IMR-90 (cell line): ENCODE measurements around the gene ABCF3. TPM values are rescaled to one million over a fixed set of nuclear protein-coding genes. Genes with fewer than 3 reads are reported as not detected.
A peak's percentile ranks its signal among the peaks of the same experiment; 100 is the strongest.

ENCODE experiments used
- ATAC-seq: fragments of 200-7000 bp; cut with Tn5 transposase; 2 replicates; pipeline ENCODE4 v1.9.1; 2020; ENCODE audit warnings: low read depth, mild to moderate bottlenecking, moderate library complexity
- BruUV-seq: library from RNA; stranded (reverse); fragments of 400-500 nt; replicated peaks from 2 replicates; lab custom pipeline; 2021; lab: Mats Ljungman, UMichigan
- CTCF ChIA-PET: fragments of 300-600 bp; formaldehyde crosslinking; extraction: SDS; loops from one replicate; lab custom pipeline; 2021; ENCODE audit warnings: antibody characterized with exemption; lab: Yijun Ruan, JAX
- POLR2A ChIA-PET: fragments of 300-600 bp; sonication (Branson Sonifier 250); formaldehyde crosslinking; loops from one replicate; lab custom pipeline; 2022; ENCODE audit warnings: antibody characterized with exemption; ENCODE audit not compliant: unreplicated experiment; lab: Charles Lee
- DNase-seq: peaks from one replicate; pipeline ENCODE4 v3.0.0; 2013
- H2AFZ ChIP-seq: replicated peaks from 2 replicates; pipeline ENCODE3; 2013; ENCODE audit warnings: low read length, mild to moderate bottlenecking; ENCODE audit not compliant: poor library complexity
- H2AK5ac ChIP-seq: 2 replicates; pipeline ENCODE4 v1.6.1; 2013; ENCODE audit warnings: low read depth, low read length, inconsistent platforms
- H2AK9ac ChIP-seq: replicated peaks from 2 replicates; pipeline ENCODE3; 2013; ENCODE audit warnings: mild to moderate bottlenecking, low read depth, low read length, moderate library complexity; ENCODE audit not compliant: poor library complexity
- H2BK120ac ChIP-seq: 2 replicates; pipeline ENCODE4 v1.6.1; 2013; ENCODE audit warnings: low read depth, low read length, inconsistent platforms
- H2BK15ac ChIP-seq: 3 replicates; pipeline ENCODE4 v1.6.1; 2013; ENCODE audit warnings: low read depth, low read length, inconsistent platforms
- H2BK20ac ChIP-seq: 2 replicates; pipeline ENCODE4 v1.6.1; 2013; ENCODE audit warnings: low read depth, mild to moderate bottlenecking, inconsistent platforms, low read length, moderate library complexity
- H2BK5ac ChIP-seq: 2 replicates; pipeline ENCODE4 v1.6.1; 2013; ENCODE audit warnings: mild to moderate bottlenecking, low read depth, low read length, inconsistent platforms; ENCODE audit not compliant: poor library complexity, severe bottlenecking
- H3K14ac ChIP-seq: replicated peaks from 2 replicates; pipeline ENCODE4 v1.6.1; 2013; ENCODE audit warnings: low read depth, low read length, inconsistent platforms
- H3K18ac ChIP-seq: 2 replicates; pipeline ENCODE4 v1.6.1; 2013; ENCODE audit warnings: low read depth, low read length, control low read depth
- H3K23ac ChIP-seq: 2 replicates; pipeline ENCODE4 v1.6.1; 2013; ENCODE audit warnings: low read depth, low read length, inconsistent platforms
- H3K27ac ChIP-seq: 2 replicates; pipeline ENCODE4 v1.5.1; 2013; ENCODE audit warnings: mild to moderate bottlenecking, control low read depth, low read length; ENCODE audit not compliant: insufficient read depth
- H3K27me3 ChIP-seq: 2 replicates; pipeline ENCODE4 v1.6.1; 2013; ENCODE audit warnings: low read length; ENCODE audit not compliant: control insufficient read depth, insufficient read depth
- H3K36me3 ChIP-seq: 2 replicates; pipeline ENCODE4 v1.6.1; 2013; ENCODE audit warnings: low read length, mixed read lengths; ENCODE audit not compliant: control insufficient read depth, insufficient read depth
- H3K4ac ChIP-seq: 2 replicates; pipeline ENCODE4 v1.6.1; 2013; ENCODE audit warnings: low read depth, low read length, inconsistent platforms
- H3K4me1 ChIP-seq: 2 replicates; pipeline ENCODE4 v1.6.1; 2013; ENCODE audit warnings: low read length, mixed read lengths; ENCODE audit not compliant: control insufficient read depth, insufficient read depth
- H3K4me2 ChIP-seq: 2 replicates; pipeline ENCODE4 v1.6.1; 2013; ENCODE audit warnings: low read depth, mild to moderate bottlenecking, control low read depth, low read length, moderate library complexity
- H3K4me3 ChIP-seq: 2 replicates; pipeline ENCODE4 v1.5.1; 2013; ENCODE audit warnings: low read depth, mild to moderate bottlenecking, control low read depth, low read length, moderate library complexity; ENCODE audit not compliant: insufficient read depth
- H3K56ac ChIP-seq: 2 replicates; pipeline ENCODE4 v1.6.1; 2013; ENCODE audit warnings: low read length, inconsistent platforms; ENCODE audit not compliant: insufficient read depth; ENCODE audit errors: extremely low read depth
- H3K79me1 ChIP-seq, 2 experiments: 2 replicates each; pipeline ENCODE4 v1.6.1; 2013; ENCODE audit warnings: low read length in 2 of 2, inconsistent platforms in 1 of 2, low read depth in 1 of 2
- H3K9ac ChIP-seq: 2 replicates; pipeline ENCODE4 v1.6.1; 2013; ENCODE audit warnings: low read depth, low read length, control low read depth
- H3K9me1 ChIP-seq: 2 replicates; pipeline ENCODE4 v1.6.1; 2013; ENCODE audit warnings: low read length, inconsistent platforms; ENCODE audit not compliant: insufficient read depth
- H3K9me3 ChIP-seq: 2 replicates; pipeline ENCODE4 v1.6.1; 2013; ENCODE audit warnings: low read length; ENCODE audit not compliant: control insufficient read depth, insufficient read depth
- H4K20me1 ChIP-seq: 2 replicates; pipeline ENCODE4 v1.6.1; 2013; ENCODE audit warnings: low read length, inconsistent platforms; ENCODE audit not compliant: insufficient read depth
- H4K5ac ChIP-seq: 2 replicates; pipeline ENCODE4 v1.6.1; 2013; ENCODE audit warnings: mild to moderate bottlenecking, low read depth, low read length, control low read depth
- H4K8ac ChIP-seq, 2 experiments: 2 replicates each; pipeline ENCODE4 v1.6.1; 2013; ENCODE audit warnings: low read depth in 2 of 2, low read length in 2 of 2, control low read depth in 1 of 2, inconsistent platforms in 1 of 2
- H4K91ac ChIP-seq: 2 replicates; pipeline ENCODE4 v1.6.1; 2013; ENCODE audit warnings: low read depth, low read length, inconsistent platforms; ENCODE audit not compliant: insufficient read depth
- CHD1 ChIP-seq: IDR thresholded peaks from 2 replicates; pipeline ENCODE4 v1.6.1; 2012; ENCODE audit warnings: low read depth, low read length, improper control_type of control experiment
- MXI1 ChIP-seq: IDR thresholded peaks from 2 replicates; pipeline ENCODE4 v1.6.1; 2012; ENCODE audit warnings: low read depth, mild to moderate bottlenecking, low read length, moderate library complexity, borderline replicate concordance
- POLR2A ChIP-seq: IDR thresholded peaks from 2 replicates; pipeline ENCODE4 v1.6.1; 2012; ENCODE audit warnings: mild to moderate bottlenecking, low read depth, low read length
- RFX5 ChIP-seq: IDR thresholded peaks from 2 replicates; pipeline ENCODE4 v1.8.0; 2012; ENCODE audit warnings: low read depth, mild to moderate bottlenecking, low read length, moderate library complexity
- WGBS, 2 experiments: methylation state at CpG; one replicate each; pipeline versions ENCODE4 v1.1.5 to v1.1.7; 2013; ENCODE audit warnings: missing lambda C conversion rate in 2 of 2; ENCODE audit not compliant: insufficient read length in 1 of 2; ENCODE audit errors: extremely low coverage in 2 of 2; 5-methylcytosine and 5-hydroxymethylcytosine counted together
- dilution Hi-C: fragments of 300-500 bp; cut with HindIII; formaldehyde crosslinking; loops from one replicate; pipeline ENCODE4 v1.14.3; 2018; ENCODE audit warnings: low sequenced_read_pairs; ENCODE audit not compliant: unreplicated experiment
- in situ Hi-C: fragments of 300-500 bp; cut with MboI; formaldehyde crosslinking; loops from 3 replicates; pipeline ENCODE4 v1.14.3; 2019; ENCODE audit warnings: low sequenced_read_pairs, inconsistent platforms, mixed read lengths
- intact Hi-C: fragments of 100-400 bp; cut with micrococcal nuclease; formaldehyde crosslinking; loops from 2 replicates; pipeline ENCODE4 v1.10.0; 2022
- polyA plus RNA-seq, 3 experiments: library from polyadenylated mRNA; depleted of rRNA; stranded (reverse); fragments of >200 nt; gene quantifications; 2 replicates each; pipeline ENCODE4 v1.2.3, GENCODE V29; 2012; ENCODE audit warnings: low replicate concordance in 1 of 3
- total RNA-seq: library from RNA; depleted of rRNA; stranded (reverse); fragments of >200 nt; gene quantifications from 2 replicates; pipeline ENCODE4 v1.2.3, GENCODE V29; 2012
- TF ChIP-seq, protein P1 (sequence below): fragments of 150-350 bp; IDR thresholded peaks from 2 replicates; pipeline ENCODE4 v1.6.1; 2017; ENCODE audit warnings: mild to moderate bottlenecking, antibody characterized with exemption, low read length, low read depth

Gene ABCF3
- total and polyA plus RNA-seq, 2 of the 4 experiments (the other 2 are of a cell fraction) = 36.9 to 59.2 TPM

DNA sequence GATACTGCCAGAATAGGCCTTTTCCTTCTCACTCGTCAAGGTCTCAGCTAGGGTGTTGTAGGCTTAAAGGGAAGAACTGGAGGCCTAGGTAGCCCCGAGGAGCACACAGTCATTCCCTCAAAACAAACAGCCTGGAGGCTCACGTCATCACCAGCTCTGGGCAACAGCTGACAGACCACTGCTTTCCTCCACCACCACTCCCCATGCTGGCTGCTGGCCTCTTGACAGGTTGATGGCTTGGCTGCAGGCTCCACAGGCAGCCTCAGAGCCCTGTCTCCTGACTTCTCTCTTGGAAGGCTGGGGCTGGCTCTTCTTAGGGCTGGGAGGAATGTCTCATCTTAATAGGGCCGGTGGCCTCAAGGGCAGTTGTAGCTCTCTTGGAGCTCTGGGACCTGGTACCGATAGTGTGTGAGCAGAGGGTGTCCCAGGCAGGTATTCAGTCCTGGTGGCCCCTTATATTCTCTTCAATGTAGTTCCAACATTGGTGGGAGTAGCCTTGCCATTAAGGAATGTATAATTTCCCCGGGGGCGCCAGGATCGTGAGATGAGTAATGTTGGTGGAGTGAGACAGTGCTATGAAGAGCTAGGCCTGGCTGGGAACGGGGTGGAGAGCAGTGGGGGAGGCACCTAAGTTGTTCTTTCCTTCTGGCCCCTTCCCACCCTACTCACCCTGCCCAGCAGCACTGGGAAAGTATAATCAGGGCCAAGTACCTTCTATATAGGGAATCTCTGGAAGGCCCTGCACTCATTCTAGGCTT, 17.5 kb upstream of the ABCF3 start:
- no peak overlapping the region for H2AFZ ChIP-seq
- peak; percentile 57 for ATAC-seq

More for the DNA sequence above, 17.5 kb upstream of the ABCF3 start:
- Histone ChIP-seq H3K14ac (no peak overlapping the region), H3K4ac (peak overlapping the region; percentile 39; the same call in 1 of the 2 replicates), H3K18ac (no peak overlapping the region), H3K27me3 (no peaks in the 10 kb centered on the region), H2BK5ac (peak overlapping the region; percentile 24), H2AK9ac (peak overlapping the region; percentile 47), H3K79me1 (peaks cover 31 to 80% of the 10 kb centered on the region in 2 experiments), H4K91ac (no peak overlapping the region), H4K8ac (no peak overlapping the region), H3K9me3 (no peaks in the 10 kb centered on the region), H3K36me3 (peaks cover 78% of the 10 kb centered on the region), H3K4me2 (no peak overlapping the region), H2BK120ac (no peak overlapping the region), H3K4me1 (peaks cover 18% of the 10 kb centered on the region), H3K27ac (no peak overlapping the region; the same call in 1 of the 2 replicates), H4K5ac (no peak overlapping the region), H3K56ac (no peak overlapping the region), H3K9ac (no peak overlapping the region), H2BK15ac (no peak overlapping the region), H3K23ac (0 out of 2 replicates have a peak overlapping the region, but pooled peaks have one; percentile 17), H3K9me1 (peaks cover 23% of the 10 kb centered on the region), H4K20me1 (peaks cover 51% of the 10 kb centered on the region), H3K4me3 (no peak overlapping the region), H2AK5ac (no peak overlapping the region; the same call in none of the 2 replicates), H2BK20ac (no peak overlapping the region)
- POLR2A ChIA-PET = no interaction called here
- intact Hi-C loops = no loop called here
- DNase-seq = peak; percentile 84
- dilution Hi-C loops = no loop called here
- CTCF ChIA-PET = no interaction called here
- in situ Hi-C loops = no loop called here
- no CpG with 5 or more reads among the region's 9 CpGs for WGBS, 2 experiments
- no TSS peak for BruUV-seq
- TF ChIP-seq CHD1 (no peak), RFX5 (peak; percentile 79), MXI1 (peak; percentile 86), POLR2A (no peak)
- TF ChIP-seq, protein P1, sequence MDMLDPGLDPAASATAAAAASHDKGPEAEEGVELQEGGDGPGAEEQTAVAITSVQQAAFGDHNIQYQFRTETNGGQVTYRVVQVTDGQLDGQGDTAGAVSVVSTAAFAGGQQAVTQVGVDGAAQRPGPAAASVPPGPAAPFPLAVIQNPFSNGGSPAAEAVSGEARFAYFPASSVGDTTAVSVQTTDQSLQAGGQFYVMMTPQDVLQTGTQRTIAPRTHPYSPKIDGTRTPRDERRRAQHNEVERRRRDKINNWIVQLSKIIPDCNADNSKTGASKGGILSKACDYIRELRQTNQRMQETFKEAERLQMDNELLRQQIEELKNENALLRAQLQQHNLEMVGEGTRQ = peak; percentile 26; the same call in 1 of the 2 replicates
